ENCODE data around the gene CASZ1. TPM values are rescaled to one million over a fixed set of nuclear protein-coding genes. Genes with fewer than 3 reads are reported as not detected.

The CASZ1 gene
- polyA plus RNA-seq, 3 donors: 0.30 to 3.7 (median 0.50) TPM

GRCh38 chr1:10778640-10779039 lies 17.8 kb downstream of the CASZ1 start:
- Histone ChIP-seq H3K27me3 (ENCODE audit: control insufficient read depth in 2 of 2, insufficient read depth in 2 of 2, low read length in 2 of 2) (no peaks in the 10 kb centered on the region), H3K4me1 (ENCODE audit: control insufficient read depth in 1 of 2, insufficient read depth in 2 of 2, low read length in 2 of 2) (no peaks in the 10 kb centered on the region), H3K27ac (ENCODE audit: low read depth in 1 of 2, low read length in 2 of 2) (no peak overlapping the region), H3K9ac (ENCODE audit: insufficient read depth, low read length, poor library complexity, severe bottlenecking) (no peak overlapping the region), H4K20me1 (ENCODE audit: insufficient read depth, low read length) (no peaks in the 10 kb centered on the region), H2AFZ (ENCODE audit: insufficient read depth, low read depth, low read length, poor library complexity, severe bottlenecking) (no peak overlapping the region), H3K9me3 (replicated peaks in 1 of 2; ENCODE audit: control insufficient read depth in 1 of 2, insufficient read depth in 1 of 2, low read length in 2 of 2) (no peaks in the 10 kb centered on the region), H3K36me3 (replicated peaks in 1 of 2; ENCODE audit: control insufficient read depth in 1 of 2, insufficient read depth in 2 of 2, low read length in 2 of 2) (no peaks in the 10 kb centered on the region), H3K4me2 (replicated peaks; ENCODE audit: extremely low read depth, low read length, poor library complexity, severe bottlenecking) (no peak overlapping the region), H3K79me2 (ENCODE audit: insufficient read depth, low read length) (no peaks in the 10 kb centered on the region), H3K4me3 (replicated peaks in 1 of 3; ENCODE audit: low read depth in 2 of 3, low read length in 3 of 3) (no peak overlapping the region)
- intact Hi-C loops (cut with micrococcal nuclease): no loop called here
- TF ChIP-seq CTCF (IDR thresholded peaks at IDR 0.05): no peak
- Mint-ChIP-seq H3K27ac (no peak overlapping the region), H3K36me3 (no peaks in the 10 kb centered on the region), H3K4me3 (no peak overlapping the region), H3K9me3 (no peaks in the 10 kb centered on the region), H3K27me3 (ENCODE audit: low read depth in 3 of 3) (peaks cover 2 to 8% (median 4%) of the 10 kb centered on the region in 3 donors), H3K4me1 (no peaks in the 10 kb centered on the region)
- no peak for DNase-seq
- 86% methylated on average over 4 of the region's 10 CpGs for WGBS (ENCODE audit: insufficient coverage)

- no peak overlapping the region for H3K9ac ChIP-seq (ENCODE audit: insufficient read depth, low read length, poor library complexity, severe bottlenecking)
Measured at GRCh38 chr1:10777749-10778574, 18.5 kb downstream of the CASZ1 start.

More at GRCh38 chr1:10777749-10778574, 18.5 kb downstream of the CASZ1 start:
- H3K4me1 ChIP-seq (ENCODE audit: control insufficient read depth in 1 of 2, insufficient read depth in 2 of 2, low read length in 2 of 2): no peaks in the 10 kb centered on the region
- no peaks in the 10 kb centered on the region for H3K36me3 Mint-ChIP-seq
- peaks cover 2% of the 10 kb centered on the region in 3 donors for H3K27me3 Mint-ChIP-seq (ENCODE audit: low read depth in 3 of 3)
- H3K79me2 ChIP-seq (ENCODE audit: insufficient read depth, low read length): no peaks in the 10 kb centered on the region
- intact Hi-C loops (cut with micrococcal nuclease): no loop called here
- no peak overlapping the region for H2AFZ ChIP-seq (ENCODE audit: insufficient read depth, low read depth, low read length, poor library complexity, severe bottlenecking)
- no peak overlapping the region for H3K4me3 Mint-ChIP-seq
- H3K36me3 ChIP-seq (replicated peaks in 1 of 2; ENCODE audit: control insufficient read depth in 1 of 2, insufficient read depth in 2 of 2, low read length in 2 of 2): no peaks in the 10 kb centered on the region
- H3K27ac ChIP-seq (ENCODE audit: low read depth in 1 of 2, low read length in 2 of 2): no peak overlapping the region
- no peak for TF ChIP-seq CTCF (IDR thresholded peaks at IDR 0.05)
- no peak for DNase-seq
- H3K27ac Mint-ChIP-seq: no peak overlapping the region
- H3K9me3 ChIP-seq (replicated peaks in 1 of 2; ENCODE audit: control insufficient read depth in 1 of 2, insufficient read depth in 1 of 2, low read length in 2 of 2): no peaks in the 10 kb centered on the region
- no peak overlapping the region for H3K4me3 ChIP-seq (replicated peaks in 1 of 3; ENCODE audit: low read depth in 2 of 3, low read length in 3 of 3)
- H3K4me2 ChIP-seq (replicated peaks; ENCODE audit: extremely low read depth, low read length, poor library complexity, severe bottlenecking): no peak overlapping the region
- H3K4me1 Mint-ChIP-seq: no peaks in the 10 kb centered on the region
- H4K20me1 ChIP-seq (ENCODE audit: insufficient read depth, low read length): no peaks in the 10 kb centered on the region
- WGBS (ENCODE audit: insufficient coverage): 92% methylated on average over 6 of the region's 9 CpGs
- H3K27me3 ChIP-seq (ENCODE audit: control insufficient read depth in 2 of 2, insufficient read depth in 2 of 2, low read length in 2 of 2): no peaks in the 10 kb centered on the region
- H3K9me3 Mint-ChIP-seq: no peaks in the 10 kb centered on the region

Measured in CD14-positive monocyte (primary cell).